AG09309 (cell line): ENCODE data around the gene STK36.

ENCODE experiments used
- DNase-seq: peaks from one replicate; pipeline ENCODE4 v3.0.0-alpha.2; 2010; ENCODE audit warnings: low read depth
- H3K4me3 ChIP-seq: 2 replicates; pipeline ENCODE4 v1.5.1; 2011; ENCODE audit warnings: mild to moderate bottlenecking, low read depth, low read length, moderate library complexity; ENCODE audit not compliant: control insufficient read depth
- TF ChIP-seq, protein P1 (sequence below): IDR thresholded peaks from 2 replicates; pipeline ENCODE4 v1.5.1; 2011; ENCODE audit warnings: mild to moderate bottlenecking, low read depth, low read length, inconsistent platforms; ENCODE audit not compliant: insufficient read depth, control insufficient read depth; ENCODE audit errors: missing control alignments

Gene STK36

GRCh38 chr2:218744615-218745014 lies 72.7 kb downstream of the STK36 start:
- no peak overlapping the region for H3K4me3 ChIP-seq
- TF ChIP-seq, protein P1, sequence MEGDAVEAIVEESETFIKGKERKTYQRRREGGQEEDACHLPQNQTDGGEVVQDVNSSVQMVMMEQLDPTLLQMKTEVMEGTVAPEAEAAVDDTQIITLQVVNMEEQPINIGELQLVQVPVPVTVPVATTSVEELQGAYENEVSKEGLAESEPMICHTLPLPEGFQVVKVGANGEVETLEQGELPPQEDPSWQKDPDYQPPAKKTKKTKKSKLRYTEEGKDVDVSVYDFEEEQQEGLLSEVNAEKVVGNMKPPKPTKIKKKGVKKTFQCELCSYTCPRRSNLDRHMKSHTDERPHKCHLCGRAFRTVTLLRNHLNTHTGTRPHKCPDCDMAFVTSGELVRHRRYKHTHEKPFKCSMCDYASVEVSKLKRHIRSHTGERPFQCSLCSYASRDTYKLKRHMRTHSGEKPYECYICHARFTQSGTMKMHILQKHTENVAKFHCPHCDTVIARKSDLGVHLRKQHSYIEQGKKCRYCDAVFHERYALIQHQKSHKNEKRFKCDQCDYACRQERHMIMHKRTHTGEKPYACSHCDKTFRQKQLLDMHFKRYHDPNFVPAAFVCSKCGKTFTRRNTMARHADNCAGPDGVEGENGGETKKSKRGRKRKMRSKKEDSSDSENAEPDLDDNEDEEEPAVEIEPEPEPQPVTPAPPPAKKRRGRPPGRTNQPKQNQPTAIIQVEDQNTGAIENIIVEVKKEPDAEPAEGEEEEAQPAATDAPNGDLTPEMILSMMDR = no peak
- no peak for DNase-seq

GRCh38 chr2:218745160-218745558 lies 73.3 kb downstream of the STK36 start:
- no peak overlapping the region for H3K4me3 ChIP-seq
- TF ChIP-seq, protein P1 = no peak
- DNase-seq = no peak

GRCh38 chr2:218745559-218746469 lies 73.9 kb downstream of the STK36 start:
- DNase-seq = no peak
- TF ChIP-seq, protein P1 = no peak
- H3K4me3 ChIP-seq = no peak overlapping the region

DNA sequence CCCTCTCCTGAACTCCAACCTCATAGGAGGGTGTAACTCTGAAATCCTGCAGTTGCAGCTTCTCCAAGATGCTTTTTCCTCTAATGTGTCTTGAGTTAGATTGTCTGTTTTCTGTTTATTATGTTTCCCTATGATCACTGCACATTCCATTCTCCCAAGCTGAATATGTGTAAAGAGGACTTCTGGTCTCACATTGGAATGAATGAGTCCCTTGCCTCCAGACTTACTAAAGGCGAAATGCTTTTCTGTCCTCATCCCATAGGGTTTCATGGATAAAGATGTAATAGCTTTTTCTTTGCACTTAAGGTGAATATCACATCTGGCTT lies 74.5 kb downstream of the STK36 start:
- no peak overlapping the region for H3K4me3 ChIP-seq
- TF ChIP-seq, protein P1 = no peak
- no peak for DNase-seq

- no peak overlapping the region for H3K4me3 ChIP-seq
- TF ChIP-seq, protein P1 = no peak
- no peak for DNase-seq
Measured at GRCh38 chr2:218746960-218747359, 75.1 kb downstream of the STK36 start.

DNA sequence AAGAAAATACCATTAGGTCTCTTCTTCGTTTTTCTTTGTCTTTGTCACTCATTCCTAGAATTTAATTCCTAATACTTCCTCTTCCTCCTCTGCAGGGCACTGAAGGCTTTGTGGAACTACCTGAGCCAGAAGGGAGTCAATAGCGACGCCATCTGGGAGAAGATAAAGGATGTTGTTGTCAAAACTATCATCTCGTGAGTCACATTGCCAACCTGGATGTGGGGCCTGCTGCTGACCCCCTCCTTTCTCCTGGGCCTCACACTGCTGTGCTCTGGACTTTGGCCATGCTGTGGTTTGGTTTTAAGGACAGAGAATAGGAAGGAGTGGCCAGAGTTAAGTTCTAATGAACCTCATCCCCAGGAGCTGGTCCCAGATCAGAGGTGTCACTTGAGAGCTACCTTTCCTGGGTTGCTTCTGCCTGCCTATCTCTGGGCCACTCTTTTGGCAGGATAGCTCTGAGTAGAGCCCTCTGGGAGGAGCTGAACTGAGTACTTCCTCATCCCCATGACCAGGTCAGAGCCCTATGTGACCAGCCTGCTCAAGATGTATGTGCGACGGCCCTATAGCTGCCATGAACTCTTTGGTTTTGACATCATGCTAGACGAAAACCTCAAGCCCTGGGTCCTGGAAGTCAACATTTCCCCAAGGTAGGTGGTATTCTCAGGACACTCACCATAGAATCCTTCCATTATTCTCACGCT lies 77.0 kb downstream of the STK36 start:
- DNase-seq = no peak
- no peak overlapping the region for H3K4me3 ChIP-seq
- TF ChIP-seq, protein P1 = no peak
